HepG2 (cell line): ENCODE measurements around the gene RCBTB1. TPM values are rescaled to one million over a fixed set of nuclear protein-coding genes. Genes with fewer than 3 reads are reported as not detected.
A peak's percentile ranks its signal among the peaks of the same experiment; 100 is the strongest.

Experiments used
- CCDC6 ChIP-seq: sonication (generic); formaldehyde crosslinking; IDR thresholded peaks from 2 replicates; pipeline ENCODE4 v1.8.1; 2022; ENCODE audit warnings: mild to moderate bottlenecking, missing genetic modification reagents, moderate library complexity
- FOXP1 ChIP-seq, 2 experiments: fragments of 450-650 bp in 1 of 2; IDR thresholded peaks; 2 replicates each; pipeline ENCODE4 v1.6.1; 2017 to 2018; ENCODE audit warnings: antibody characterized with exemption in 1 of 2
- MTF1 ChIP-seq: sonication (generic); formaldehyde crosslinking; IDR thresholded peaks from 2 replicates; pipeline ENCODE4 v1.5.0; 2020; ENCODE audit warnings: missing genetic modification reagents
- SAFB2 ChIP-seq: sonication (generic); formaldehyde crosslinking; IDR thresholded peaks from 2 replicates; pipeline ENCODE4 v1.5.1; 2020; ENCODE audit warnings: missing genetic modification reagents, low read depth, mild to moderate bottlenecking, borderline replicate concordance
- SIN3B ChIP-seq: fragments of 150-350 bp; IDR thresholded peaks from 2 replicates; pipeline ENCODE4 v1.6.1; 2014; ENCODE audit warnings: low read length
- SOX5 ChIP-seq: IDR thresholded peaks from 2 replicates; pipeline ENCODE4 v1.6.1; 2016; ENCODE audit warnings: borderline replicate concordance
- SP1 ChIP-seq, 2 experiments: fragments of 450-650 bp in 1 of 2; sonication (generic) in 1 of 2; formaldehyde crosslinking in 1 of 2; IDR thresholded peaks; 2 replicates each; pipeline versions ENCODE4 v1.4.0 to v1.6.1; 2016 to 2020; ENCODE audit warnings: missing genetic modification reagents in 1 of 2
- ZFP90 ChIP-seq: sonication (generic); formaldehyde crosslinking; IDR thresholded peaks from 2 replicates; pipeline ENCODE4 v1.8.0; 2022; ENCODE audit warnings: missing genetic modification reagents, mild to moderate bottlenecking, inconsistent platforms, borderline replicate concordance
- ZKSCAN5 ChIP-seq: sonication (generic); formaldehyde crosslinking; IDR thresholded peaks from 2 replicates; pipeline ENCODE4 v1.5.1; 2020; ENCODE audit warnings: mild to moderate bottlenecking, missing genetic modification reagents
- ZNF451 ChIP-seq: sonication (generic); formaldehyde crosslinking; IDR thresholded peaks from 2 replicates; pipeline ENCODE4 v1.5.0; 2020; ENCODE audit warnings: mild to moderate bottlenecking, missing genetic modification reagents
- ZNF607 ChIP-seq: sonication (generic); formaldehyde crosslinking; IDR thresholded peaks from 2 replicates; pipeline ENCODE4 v1.5.1; 2020; ENCODE audit warnings: missing genetic modification reagents, mild to moderate bottlenecking, borderline replicate concordance
- ZNF709 ChIP-seq: sonication (generic); formaldehyde crosslinking; IDR thresholded peaks from 2 replicates; pipeline ENCODE4 v1.5.0; 2020; ENCODE audit warnings: mild to moderate bottlenecking, missing genetic modification reagents
- ZNF773 ChIP-seq: sonication (generic); formaldehyde crosslinking; IDR thresholded peaks from 2 replicates; pipeline ENCODE4 v1.4.0; 2020; ENCODE audit warnings: missing genetic modification reagents, borderline replicate concordance
- polyA plus RNA-seq, 8 experiments: library from polyadenylated mRNA; depleted of rRNA in 3 of 8; stranded (reverse) in 7 of 8; unstranded in 1 of 8; fragments of >200 nt; fragmentation: Illumina TruSeq in 4 of 8; extraction: Trizol in 4 of 8; gene quantifications; 2 replicates each; pipeline versions ENCODE4 v1.2.1 to v1.2.3, GENCODE V29; 2011 to 2016; ENCODE audit warnings: low read depth in 4 of 8, missing spikeins in 1 of 8, mixed read lengths in 1 of 8; ENCODE audit not compliant: insufficient read depth in 1 of 8
- total RNA-seq, 5 experiments: library from RNA; depleted of rRNA; stranded (reverse); fragments of >200 nt; fragmentation: Illumina TruSeq; extraction: Trizol; gene quantifications; 2 replicates each; pipeline ENCODE4 v1.2.3, GENCODE V29; 2016; ENCODE audit warnings: low read depth in 1 of 5
- TF ChIP-seq, protein P1 (sequence below): sonication (generic); formaldehyde crosslinking; IDR thresholded peaks from 2 replicates; pipeline ENCODE4 v1.5.1; 2020; ENCODE audit warnings: missing genetic modification reagents, mild to moderate bottlenecking, borderline replicate concordance
- TF ChIP-seq, protein P2 (sequence below): sonication (generic); formaldehyde crosslinking; IDR thresholded peaks from 2 replicates; pipeline ENCODE4 v1.9.0; 2021; ENCODE audit warnings: missing genetic modification reagents, mild to moderate bottlenecking, borderline replicate concordance
- TF ChIP-seq, protein P3 (sequence below): IDR thresholded peaks from 2 replicates; pipeline ENCODE4 v1.6.1; 2016; ENCODE audit warnings: low read depth
- TF ChIP-seq, protein P4 (sequence below): sonication (generic); formaldehyde crosslinking; IDR thresholded peaks from 2 replicates; pipeline ENCODE4 v1.4.0; 2020; ENCODE audit warnings: missing genetic modification reagents
- TF ChIP-seq, protein P5 (sequence below): sonication (generic); formaldehyde crosslinking; IDR thresholded peaks from 2 replicates; pipeline ENCODE4 v1.5.1; 2020; ENCODE audit warnings: mild to moderate bottlenecking, missing genetic modification reagents, borderline replicate concordance

RCBTB1 gene
- total and polyA plus RNA-seq, 2 of the 13 experiments (the other 11 are each of a cell fraction or from before 2014, with no cell fraction given): 13.4 to 21.6 TPM

DNA sequence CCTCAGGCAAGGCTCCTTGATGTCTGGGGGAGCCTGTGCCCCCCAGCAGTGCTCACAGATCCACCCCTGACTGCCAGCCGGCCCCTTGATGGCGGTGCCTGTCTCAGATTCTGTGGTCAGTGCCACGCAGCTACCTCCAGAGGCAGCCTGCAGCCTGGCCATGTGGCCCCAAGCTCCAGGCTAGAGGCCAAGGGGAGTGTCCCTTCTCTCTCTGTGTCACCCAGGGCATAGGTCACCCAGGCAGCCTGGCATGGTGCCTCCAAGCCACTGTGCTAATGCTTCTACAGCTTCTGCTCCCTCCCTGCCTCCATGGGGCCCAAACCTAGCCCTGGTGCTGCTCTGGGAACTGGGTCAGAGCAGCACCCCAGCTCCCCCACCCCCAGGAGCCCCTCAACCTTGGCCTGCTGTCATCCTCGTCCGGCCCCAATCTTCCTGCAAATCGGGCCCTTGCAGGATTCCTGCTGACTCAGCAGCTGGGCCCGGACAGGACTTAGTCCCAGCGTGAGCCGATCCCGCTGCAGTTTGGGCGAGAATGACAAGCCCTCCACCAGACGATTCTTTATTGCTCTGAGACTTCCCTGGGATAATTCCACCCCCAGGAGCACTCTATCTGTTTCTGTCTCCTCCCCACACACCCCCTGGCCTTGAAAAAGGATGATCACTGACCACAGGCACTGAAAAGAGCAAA is 40.2 kb upstream of the RCBTB1 start (continued):
- TF ChIP-seq, protein P1, sequence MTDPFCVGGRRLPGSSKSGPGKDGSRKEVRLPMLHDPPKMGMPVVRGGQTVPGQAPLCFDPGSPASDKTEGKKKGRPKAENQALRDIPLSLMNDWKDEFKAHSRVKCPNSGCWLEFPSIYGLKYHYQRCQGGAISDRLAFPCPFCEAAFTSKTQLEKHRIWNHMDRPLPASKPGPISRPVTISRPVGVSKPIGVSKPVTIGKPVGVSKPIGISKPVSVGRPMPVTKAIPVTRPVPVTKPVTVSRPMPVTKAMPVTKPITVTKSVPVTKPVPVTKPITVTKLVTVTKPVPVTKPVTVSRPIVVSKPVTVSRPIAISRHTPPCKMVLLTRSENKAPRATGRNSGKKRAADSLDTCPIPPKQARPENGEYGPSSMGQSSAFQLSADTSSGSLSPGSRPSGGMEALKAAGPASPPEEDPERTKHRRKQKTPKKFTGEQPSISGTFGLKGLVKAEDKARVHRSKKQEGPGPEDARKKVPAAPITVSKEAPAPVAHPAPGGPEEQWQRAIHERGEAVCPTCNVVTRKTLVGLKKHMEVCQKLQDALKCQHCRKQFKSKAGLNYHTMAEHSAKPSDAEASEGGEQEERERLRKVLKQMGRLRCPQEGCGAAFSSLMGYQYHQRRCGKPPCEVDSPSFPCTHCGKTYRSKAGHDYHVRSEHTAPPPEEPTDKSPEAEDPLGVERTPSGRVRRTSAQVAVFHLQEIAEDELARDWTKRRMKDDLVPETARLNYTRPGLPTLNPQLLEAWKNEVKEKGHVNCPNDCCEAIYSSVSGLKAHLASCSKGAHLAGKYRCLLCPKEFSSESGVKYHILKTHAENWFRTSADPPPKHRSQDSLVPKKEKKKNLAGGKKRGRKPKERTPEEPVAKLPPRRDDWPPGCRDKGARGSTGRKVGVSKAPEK: no peak
- no peak for TF ChIP-seq FOXP1 (IDR thresholded peaks at IDR 0.05)
- no peak for TF ChIP-seq FOXP1 (CRISPR knock-in tag; IDR thresholded peaks at IDR 0.05)
- TF ChIP-seq ZNF451 (CRISPR knock-in tag): no peak
- TF ChIP-seq SIN3B: no peak
- no peak for TF ChIP-seq CCDC6 (CRISPR knock-in tag)
- TF ChIP-seq ZNF607 (CRISPR knock-in tag): no peak
- no peak for TF ChIP-seq MTF1
- TF ChIP-seq, protein P2, sequence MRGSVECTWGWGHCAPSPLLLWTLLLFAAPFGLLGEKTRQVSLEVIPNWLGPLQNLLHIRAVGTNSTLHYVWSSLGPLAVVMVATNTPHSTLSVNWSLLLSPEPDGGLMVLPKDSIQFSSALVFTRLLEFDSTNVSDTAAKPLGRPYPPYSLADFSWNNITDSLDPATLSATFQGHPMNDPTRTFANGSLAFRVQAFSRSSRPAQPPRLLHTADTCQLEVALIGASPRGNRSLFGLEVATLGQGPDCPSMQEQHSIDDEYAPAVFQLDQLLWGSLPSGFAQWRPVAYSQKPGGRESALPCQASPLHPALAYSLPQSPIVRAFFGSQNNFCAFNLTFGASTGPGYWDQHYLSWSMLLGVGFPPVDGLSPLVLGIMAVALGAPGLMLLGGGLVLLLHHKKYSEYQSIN (CRISPR knock-in tag): no peak
- TF ChIP-seq, protein P3, sequence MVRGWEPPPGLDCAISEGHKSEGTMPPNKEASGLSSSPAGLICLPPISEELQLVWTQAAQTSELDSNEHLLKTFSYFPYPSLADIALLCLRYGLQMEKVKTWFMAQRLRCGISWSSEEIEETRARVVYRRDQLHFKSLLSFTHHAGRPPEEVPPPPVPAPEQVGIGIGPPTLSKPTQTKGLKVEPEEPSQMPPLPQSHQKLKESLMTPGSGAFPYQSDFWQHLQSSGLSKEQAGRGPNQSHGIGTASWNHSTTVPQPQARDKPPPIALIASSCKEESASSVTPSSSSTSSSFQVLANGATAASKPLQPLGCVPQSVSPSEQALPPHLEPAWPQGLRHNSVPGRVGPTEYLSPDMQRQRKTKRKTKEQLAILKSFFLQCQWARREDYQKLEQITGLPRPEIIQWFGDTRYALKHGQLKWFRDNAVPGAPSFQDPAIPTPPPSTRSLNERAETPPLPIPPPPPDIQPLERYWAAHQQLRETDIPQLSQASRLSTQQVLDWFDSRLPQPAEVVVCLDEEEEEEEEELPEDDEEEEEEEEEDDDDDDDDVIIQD (CRISPR knock-in tag): no peak
- no peak for TF ChIP-seq ZFP90
- TF ChIP-seq ZNF709 (CRISPR knock-in tag): peak; percentile 81; the same call in 1 of the 2 replicates
- TF ChIP-seq SP1 (IDR thresholded peaks at IDR 0.05): no peak
- TF ChIP-seq SP1 (CRISPR knock-in tag; IDR thresholded peaks at IDR 0.05): no peak
- no peak for TF ChIP-seq SAFB2 (CRISPR knock-in tag)
- TF ChIP-seq ZNF773 (CRISPR knock-in tag): no peak
- TF ChIP-seq ZKSCAN5 (CRISPR knock-in tag): no peak
- TF ChIP-seq SOX5: no peak
- TF ChIP-seq, protein P4, sequence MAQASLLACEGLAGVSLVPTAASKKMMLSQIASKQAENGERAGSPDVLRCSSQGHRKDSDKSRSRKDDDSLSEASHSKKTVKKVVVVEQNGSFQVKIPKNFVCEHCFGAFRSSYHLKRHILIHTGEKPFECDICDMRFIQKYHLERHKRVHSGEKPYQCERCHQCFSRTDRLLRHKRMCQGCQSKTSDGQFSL: no peak
- TF ChIP-seq, protein P5, sequence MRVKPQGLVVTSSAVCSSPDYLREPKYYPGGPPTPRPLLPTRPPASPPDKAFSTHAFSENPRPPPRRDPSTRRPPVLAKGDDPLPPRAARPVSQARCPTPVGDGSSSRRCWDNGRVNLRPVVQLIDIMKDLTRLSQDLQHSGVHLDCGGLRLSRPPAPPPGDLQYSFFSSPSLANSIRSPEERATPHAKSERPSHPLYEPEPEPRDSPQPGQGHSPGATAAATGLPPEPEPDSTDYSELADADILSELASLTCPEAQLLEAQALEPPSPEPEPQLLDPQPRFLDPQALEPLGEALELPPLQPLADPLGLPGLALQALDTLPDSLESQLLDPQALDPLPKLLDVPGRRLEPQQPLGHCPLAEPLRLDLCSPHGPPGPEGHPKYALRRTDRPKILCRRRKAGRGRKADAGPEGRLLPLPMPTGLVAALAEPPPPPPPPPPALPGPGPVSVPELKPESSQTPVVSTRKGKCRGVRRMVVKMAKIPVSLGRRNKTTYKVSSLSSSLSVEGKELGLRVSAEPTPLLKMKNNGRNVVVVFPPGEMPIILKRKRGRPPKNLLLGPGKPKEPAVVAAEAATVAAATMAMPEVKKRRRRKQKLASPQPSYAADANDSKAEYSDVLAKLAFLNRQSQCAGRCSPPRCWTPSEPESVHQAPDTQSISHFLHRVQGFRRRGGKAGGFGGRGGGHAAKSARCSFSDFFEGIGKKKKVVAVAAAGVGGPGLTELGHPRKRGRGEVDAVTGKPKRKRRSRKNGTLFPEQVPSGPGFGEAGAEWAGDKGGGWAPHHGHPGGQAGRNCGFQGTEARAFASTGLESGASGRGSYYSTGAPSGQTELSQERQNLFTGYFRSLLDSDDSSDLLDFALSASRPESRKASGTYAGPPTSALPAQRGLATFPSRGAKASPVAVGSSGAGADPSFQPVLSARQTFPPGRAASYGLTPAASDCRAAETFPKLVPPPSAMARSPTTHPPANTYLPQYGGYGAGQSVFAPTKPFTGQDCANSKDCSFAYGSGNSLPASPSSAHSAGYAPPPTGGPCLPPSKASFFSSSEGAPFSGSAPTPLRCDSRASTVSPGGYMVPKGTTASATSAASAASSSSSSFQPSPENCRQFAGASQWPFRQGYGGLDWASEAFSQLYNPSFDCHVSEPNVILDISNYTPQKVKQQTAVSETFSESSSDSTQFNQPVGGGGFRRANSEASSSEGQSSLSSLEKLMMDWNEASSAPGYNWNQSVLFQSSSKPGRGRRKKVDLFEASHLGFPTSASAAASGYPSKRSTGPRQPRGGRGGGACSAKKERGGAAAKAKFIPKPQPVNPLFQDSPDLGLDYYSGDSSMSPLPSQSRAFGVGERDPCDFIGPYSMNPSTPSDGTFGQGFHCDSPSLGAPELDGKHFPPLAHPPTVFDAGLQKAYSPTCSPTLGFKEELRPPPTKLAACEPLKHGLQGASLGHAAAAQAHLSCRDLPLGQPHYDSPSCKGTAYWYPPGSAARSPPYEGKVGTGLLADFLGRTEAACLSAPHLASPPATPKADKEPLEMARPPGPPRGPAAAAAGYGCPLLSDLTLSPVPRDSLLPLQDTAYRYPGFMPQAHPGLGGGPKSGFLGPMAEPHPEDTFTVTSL (CRISPR knock-in tag): no peak
